Motor neuron (in vitro differentiated cells): ENCODE data around the gene ZNF45. TPM values are rescaled to one million over a fixed set of nuclear protein-coding genes. Genes with fewer than 3 reads are reported as not detected.

Source experiments
- ATAC-seq, 8 experiments: fragments of 200-7000 bp; cut with Tn5 transposase; replicated peaks in 6 of 8; 2 replicates each; pipeline ENCODE4 v1.8.0; 2021; ENCODE audit warnings: mild to moderate bottlenecking in 8 of 8, moderate library complexity in 8 of 8
- H3K27ac ChIP-seq, 2 donors: fragments of 250-450 bp; sonication (Bioruptor Pico); 2 replicates each; pipeline ENCODE4 v1.9.0; 2021; ENCODE audit warnings: antibody characterized with exemption in 2 of 2, mild to moderate bottlenecking in 2 of 2, moderate library complexity in 1 of 2
- H3K4me1 ChIP-seq, 2 donors: fragments of 250-450 bp; sonication (Bioruptor Pico); replicated peaks in 1 of 2; 2 replicates each; pipeline ENCODE4 v1.6.1; 2021; ENCODE audit warnings: antibody characterized with exemption in 2 of 2, mild to moderate bottlenecking in 2 of 2, moderate library complexity in 1 of 2
- H3K4me3 ChIP-seq, 5 donors: fragments of 250-450 bp; sonication (Bioruptor Pico); 2 replicates each; pipeline ENCODE4 v1.9.0; 2021; ENCODE audit warnings: antibody characterized with exemption in 5 of 5, mild to moderate bottlenecking in 5 of 5, moderate library complexity in 4 of 5
- WGBS, 10 experiments: fragments of 450-650 bp; shearing (Covaris generic); methylation state at CpG; one replicate each; pipeline ENCODE4 v1.0.0; 2022; 5-methylcytosine and 5-hydroxymethylcytosine counted together
- in situ Hi-C, 9 experiments: fragments of 400-800 bp; cut with MboI; loops; one replicate each; pipeline ENCODE4 v1.15.0; 2021; ENCODE audit warnings: low sequenced_read_pairs in 9 of 9, low pct_unique_long_range_greater_than_20kb in 2 of 9; ENCODE audit not compliant: unreplicated experiment in 9 of 9
- total RNA-seq, 8 experiments: library from RNA; unstranded; fragments of 300-600 nt; gene quantifications; 2 replicates each; pipeline versions ENCODE4 v1.2.3 to v1.2.4, GENCODE V29; 2022

ZNF45 gene
- total RNA-seq, 8 experiments from 2014 or later = 7.7 to 24.6 (median 13.1) TPM

DNA sequence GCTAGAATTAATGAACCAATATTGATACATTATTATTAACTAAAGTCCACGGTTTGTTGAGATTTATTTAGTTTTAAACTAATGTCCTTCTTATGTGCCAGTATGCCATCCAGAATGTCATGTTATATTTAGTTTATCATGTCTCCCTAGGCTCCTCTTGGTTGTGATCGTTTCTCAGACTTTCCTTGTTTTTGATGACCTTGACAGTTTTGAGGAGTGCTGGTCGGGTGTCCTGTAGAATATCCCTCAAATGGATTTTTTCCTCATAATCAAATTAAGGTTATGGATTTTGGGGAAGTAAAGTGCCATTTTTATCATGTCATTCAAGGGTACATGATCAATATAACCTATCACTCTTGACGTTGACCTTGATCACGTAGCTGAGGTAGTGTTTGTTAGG lies 6.1 kb upstream of the ZNF45 start:
- Histone ChIP-seq H3K27ac (no peak overlapping the region), H3K4me3 (no peak overlapping the region), H3K4me1 (no peaks in the 10 kb centered on the region)
- WGBS, 10 experiments = 3 to 80% (median 47%) methylated on average over 1 to 5 of the region's 5 CpGs
- in situ Hi-C loops = no loop called here
- ATAC-seq = no peak

DNA sequence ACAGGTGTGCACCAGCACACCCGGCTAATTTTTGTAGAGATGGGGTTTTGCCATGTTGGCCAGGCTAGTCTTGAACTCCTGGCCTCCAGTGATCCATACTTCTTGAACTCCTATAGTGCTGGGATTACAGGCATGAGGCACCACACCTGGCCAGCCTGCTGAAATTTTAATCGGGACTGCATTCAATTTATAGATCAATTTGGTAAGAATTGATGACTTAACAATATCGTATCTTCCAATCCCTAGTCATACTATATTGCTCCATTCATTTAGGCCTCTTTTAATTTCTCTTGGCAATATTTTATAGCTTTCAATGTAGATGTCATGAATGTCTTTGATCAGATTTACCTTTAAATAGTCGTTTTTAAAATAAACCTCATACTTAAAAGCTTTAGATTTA lies 5.6 kb upstream of the ZNF45 start:
- in situ Hi-C loops = no loop called here
- ATAC-seq = no peak

DNA sequence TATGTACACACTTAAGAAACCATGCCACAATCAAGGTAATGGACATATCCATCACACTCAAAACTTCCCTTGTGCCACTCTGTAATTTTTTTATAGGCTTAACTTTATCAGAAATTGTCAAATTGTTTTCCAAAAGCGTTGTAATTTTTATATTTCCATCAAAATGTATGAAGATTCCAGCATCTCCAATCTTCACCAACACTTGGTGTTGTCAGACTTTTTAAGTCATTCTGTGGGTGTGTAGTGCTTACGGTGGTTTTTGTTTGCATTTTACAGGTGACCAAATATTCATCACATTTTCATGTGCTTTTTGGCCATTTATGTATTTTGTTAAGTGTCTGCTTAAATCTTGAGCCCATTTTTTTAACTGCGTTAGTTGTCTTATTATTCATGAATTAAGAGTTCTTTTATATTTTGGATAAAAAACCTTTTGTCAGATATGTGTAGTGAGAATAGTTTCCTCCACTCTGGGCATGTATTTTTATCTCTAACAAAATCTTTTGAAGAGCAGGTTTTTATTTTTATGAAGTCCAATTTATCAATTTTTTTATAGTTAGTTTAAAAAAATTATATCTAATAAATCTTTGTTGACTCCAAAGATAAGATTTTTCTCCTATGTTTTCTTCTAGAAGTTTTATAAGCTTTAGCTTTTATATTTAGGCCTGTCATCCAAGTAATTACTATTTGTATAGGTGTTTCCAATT lies 4.6 kb upstream of the ZNF45 start:
- H3K4me3 ChIP-seq = no peak overlapping the region
- H3K27ac ChIP-seq = no peak overlapping the region
- 21 to 62% (median 50%) methylated on average over 2 to 3 of the region's 3 CpGs for whole genome bisulfite sequencing, 10 experiments
- no peak for ATAC-seq
- in situ Hi-C loops = no loop called here
- no peaks in the 10 kb centered on the region for H3K4me1 ChIP-seq

More for the DNA sequence above, 5.6 kb upstream of the ZNF45 start:
- WGBS, 10 experiments = 11 to 84% (median 52%) methylated on average over 1 to 4 of the region's 4 CpGs
- H3K4me3 ChIP-seq = no peak overlapping the region
- H3K27ac ChIP-seq = no peak overlapping the region
- H3K4me1 ChIP-seq = no peaks in the 10 kb centered on the region

DNA sequence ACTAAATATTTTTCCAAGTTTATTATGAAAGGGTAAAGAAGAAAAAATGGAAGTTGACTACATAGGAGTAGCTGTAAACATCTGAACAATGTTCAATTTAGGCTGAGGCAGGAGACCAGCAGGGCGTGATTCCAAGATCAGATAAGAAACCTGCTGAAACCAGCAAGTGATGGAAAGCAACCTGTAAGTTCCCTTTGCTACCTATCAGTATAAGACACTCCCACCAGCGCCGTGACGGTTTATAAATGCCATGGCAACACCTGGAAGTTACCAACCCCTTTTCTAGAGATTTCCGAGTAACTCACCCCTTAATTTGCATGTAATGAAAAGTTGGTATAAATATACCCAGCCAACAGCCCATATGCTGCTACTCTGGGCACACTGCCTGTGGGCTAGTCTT lies 1.1 kb upstream of the ZNF45 start:
- Histone ChIP-seq H3K4me3 (no peak overlapping the region), H3K4me1 (peaks cover 5 to 7% of the 10 kb centered on the region in 2 donors), H3K27ac (no peak overlapping the region)
- in situ Hi-C loops = no loop called here
- WGBS, 10 experiments = 30 to 100% (median 88%) methylated on average over 1 to 5 of the region's 5 CpGs
- ATAC-seq = no peak

DNA sequence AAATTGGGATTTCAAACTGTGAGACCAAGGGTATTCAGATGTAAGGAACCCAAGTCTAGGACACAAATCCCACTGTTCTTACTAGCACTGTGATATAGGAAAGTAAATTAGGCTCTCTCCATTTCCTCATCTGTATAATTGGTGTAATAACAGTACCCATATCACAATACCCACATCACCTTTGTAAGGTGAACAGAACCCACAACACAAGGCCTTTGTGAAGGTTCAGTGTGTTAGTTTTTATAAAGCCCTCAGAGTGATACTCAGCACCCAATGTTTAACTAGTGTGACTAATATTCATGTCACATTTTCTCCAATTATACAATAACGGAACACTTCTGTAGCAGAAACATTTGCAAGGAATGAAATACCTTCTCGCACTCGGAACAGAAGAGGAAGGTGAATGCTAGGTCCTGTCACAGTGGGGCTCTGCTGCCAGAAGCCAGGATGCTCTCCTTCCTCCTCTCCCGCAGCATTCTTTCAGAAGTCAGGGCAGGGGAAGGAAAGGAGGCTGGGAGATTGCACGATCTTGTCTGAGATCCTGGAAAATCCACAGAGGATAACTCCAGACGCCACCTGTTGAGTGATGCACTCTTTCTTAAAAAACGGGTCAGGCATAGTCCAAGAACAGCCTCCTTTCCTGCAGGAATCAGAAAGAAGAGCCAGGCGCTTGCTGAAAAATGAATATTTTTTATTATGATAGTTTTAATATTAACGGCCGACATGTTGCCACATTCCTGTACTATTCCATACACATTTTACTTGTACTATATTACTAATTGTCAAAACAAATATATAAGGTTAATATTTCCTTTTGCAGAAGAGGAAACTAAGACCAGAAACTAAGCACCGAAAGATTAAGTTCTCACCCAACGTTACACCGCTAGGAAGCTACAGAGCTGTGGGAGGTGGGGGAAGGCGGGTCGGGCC lies 762 bp downstream of the ZNF45 start:
- peak overlapping the region; percentile 59 to 79 (median 63) for H3K4me3 ChIP-seq
- in situ Hi-C loops = no loop called here
- peaks cover 5 to 7% of the 10 kb centered on the region in 2 donors for H3K4me1 ChIP-seq
- ATAC-seq = peak in 2 of 8 experiments; percentile 4
- WGBS, 10 experiments = 0 to 80% (median 20%) methylated on average over 1 to 14 of the region's 15 CpGs; no CpG with 5 or more reads in 1 of the 10 experiments
- peak overlapping the region in 1 of 2 donors; percentile 77 for H3K27ac ChIP-seq

DNA sequence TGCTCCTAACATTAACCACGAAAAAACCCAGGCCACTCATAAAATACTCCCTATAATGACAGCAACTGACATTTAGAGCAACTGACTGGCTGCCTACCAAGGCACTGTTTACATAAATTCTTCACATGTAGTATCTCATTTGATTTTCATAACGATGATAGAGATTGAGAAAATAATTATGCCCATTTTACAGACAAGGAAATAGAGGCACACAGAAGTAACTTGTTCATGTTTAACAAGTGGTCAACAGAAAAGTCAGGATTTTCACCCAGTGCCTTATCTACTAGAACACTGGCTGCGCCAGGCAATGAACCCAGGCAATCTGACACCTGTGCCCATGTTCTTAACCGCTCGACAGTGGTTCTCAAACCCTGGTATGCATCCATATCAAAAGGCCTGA lies 6.3 kb downstream of the ZNF45 start:
- no peak overlapping the region for H3K4me3 ChIP-seq
- WGBS, 10 experiments = 79 to 100% (median 98%) methylated on average over 1 to 5 of the region's 5 CpGs; no CpG with 5 or more reads in 2 of the 10 experiments
- ATAC-seq = no peak
- H3K4me1 ChIP-seq = peaks cover 0 to 3% of the 10 kb centered on the region in 2 donors
- in situ Hi-C loops = no loop called here
- no peak overlapping the region for H3K27ac ChIP-seq

DNA sequence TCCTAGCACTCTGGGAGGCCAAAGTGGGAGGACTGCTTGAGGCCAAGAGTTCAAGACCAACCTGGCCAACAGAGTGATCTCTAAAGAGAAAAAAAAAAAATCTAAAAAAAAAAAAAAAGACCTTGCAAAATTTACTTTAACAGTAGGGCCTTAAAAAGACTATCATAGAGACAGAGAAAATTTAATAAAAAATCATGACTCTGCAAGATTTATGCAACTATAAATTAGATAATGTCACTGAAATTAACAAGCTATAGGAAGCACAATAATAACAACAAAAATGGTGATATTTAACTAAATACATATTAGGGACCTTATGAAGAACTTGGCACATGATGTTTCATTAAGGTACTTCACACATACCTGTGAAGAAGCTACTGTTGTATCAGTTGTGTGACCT lies 11.2 kb downstream of the ZNF45 start:
- ATAC-seq = no peak
- in situ Hi-C loops = no loop called here
- Histone ChIP-seq H3K4me3 (no peak overlapping the region), H3K27ac (no peak overlapping the region), H3K4me1 (no peaks in the 10 kb centered on the region)

DNA sequence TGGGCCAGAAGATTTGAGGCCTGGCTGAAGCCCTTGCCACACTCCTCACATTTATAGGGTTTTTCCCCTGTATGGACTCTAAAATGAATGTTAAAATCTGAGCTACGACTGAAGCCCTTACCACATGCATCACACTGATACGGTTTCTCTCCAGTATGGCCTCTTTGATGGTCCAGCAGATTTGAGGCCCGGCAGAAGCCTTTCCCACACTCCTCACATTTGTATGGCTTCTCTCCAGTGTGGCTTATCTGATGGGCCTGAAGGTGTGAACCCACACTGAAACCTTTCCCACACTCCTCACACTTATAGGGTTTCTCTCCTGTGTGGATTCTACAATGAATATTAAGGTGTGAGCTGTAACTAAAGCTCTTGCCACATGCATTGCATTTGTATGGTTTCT lies 21.0 kb downstream of the ZNF45 start:
- H3K27ac ChIP-seq = no peak overlapping the region
- no peak for ATAC-seq
- H3K4me3 ChIP-seq = no peak overlapping the region
- H3K4me1 ChIP-seq = no peaks in the 10 kb centered on the region
- in situ Hi-C loops = no loop called here
- 100% methylated on average over 1 to 3 of the region's 3 CpGs; no CpG with 5 or more reads in 6 of the 10 experiments for WGBS, 10 experiments

DNA sequence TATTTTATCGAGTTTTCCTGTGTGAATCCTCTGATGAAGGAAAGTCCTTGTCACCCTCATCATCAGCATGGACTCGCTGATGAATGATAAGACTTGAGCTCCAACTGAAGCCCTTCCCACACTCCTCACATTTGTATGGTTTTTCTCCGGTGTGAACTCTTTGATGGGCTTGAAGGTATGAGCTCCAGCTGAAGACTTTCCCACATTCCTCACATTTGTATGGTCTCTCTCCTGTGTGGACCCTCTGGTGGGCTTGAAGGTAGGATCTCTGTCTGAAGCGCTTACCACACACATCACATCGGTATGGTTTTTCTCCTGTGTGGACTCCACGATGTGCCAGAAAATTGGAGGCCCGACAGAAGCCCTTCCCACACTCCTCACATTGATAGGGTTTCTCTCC lies 21.7 kb downstream of the ZNF45 start:
- Histone ChIP-seq H3K4me3 (no peak overlapping the region), H3K27ac (no peak overlapping the region), H3K4me1 (no peaks in the 10 kb centered on the region)
- 89 to 100% (median 94%) methylated on average over 2 to 7 of the region's 7 CpGs; no CpG with 5 or more reads in 5 of the 10 experiments for WGBS, 10 experiments
- ATAC-seq = no peak
- in situ Hi-C loops = no loop called here

DNA sequence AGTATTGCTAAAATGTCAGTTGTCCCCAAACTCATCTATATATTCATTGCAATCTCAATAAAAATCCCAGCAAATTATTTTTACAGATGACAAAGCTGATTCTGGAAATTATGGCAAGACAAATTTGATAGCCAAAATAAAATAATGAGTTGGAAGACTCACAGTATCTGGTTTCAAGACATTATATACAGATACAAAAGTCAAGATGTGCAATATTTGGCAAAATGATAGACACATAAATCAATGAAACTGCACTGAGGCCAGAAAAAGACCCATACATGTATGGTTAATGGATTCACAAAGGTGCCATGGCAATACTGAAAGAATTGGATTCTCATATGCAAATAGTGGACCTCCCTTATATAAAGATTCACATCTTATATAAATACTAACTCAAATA lies 24.2 kb downstream of the ZNF45 start:
- Histone ChIP-seq H3K27ac (no peak overlapping the region), H3K4me1 (no peaks in the 10 kb centered on the region), H3K4me3 (no peak overlapping the region)
- no peak for ATAC-seq
- in situ Hi-C loops = no loop called here

DNA sequence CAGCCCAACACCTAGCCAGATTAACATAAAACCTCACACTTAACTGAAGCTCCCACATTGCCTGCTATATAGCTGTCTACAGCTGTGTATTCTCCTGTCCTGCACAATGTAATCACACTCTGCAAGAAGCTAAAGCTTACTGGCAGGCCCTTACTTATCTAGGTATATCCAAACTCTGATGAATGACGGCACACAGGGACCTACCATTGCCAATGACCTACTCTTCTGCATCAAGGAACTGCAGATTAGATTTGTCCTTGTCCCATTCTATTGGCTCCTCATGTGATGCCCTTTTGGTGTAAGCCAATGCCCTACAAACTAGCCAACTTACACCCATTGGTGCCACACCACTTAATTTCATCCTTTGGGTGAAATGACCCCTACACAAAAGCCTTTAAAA lies 26.4 kb downstream of the ZNF45 start:
- Histone ChIP-seq H3K4me1 (no peaks in the 10 kb centered on the region), H3K27ac (no peak overlapping the region), H3K4me3 (no peak overlapping the region)
- 67 to 89% (median 76%) methylated on average over 1 of the region's 1 CpG; no CpG with 5 or more reads in 6 of the 10 experiments for WGBS, 10 experiments
- in situ Hi-C loops = no loop called here
- no peak for ATAC-seq

DNA sequence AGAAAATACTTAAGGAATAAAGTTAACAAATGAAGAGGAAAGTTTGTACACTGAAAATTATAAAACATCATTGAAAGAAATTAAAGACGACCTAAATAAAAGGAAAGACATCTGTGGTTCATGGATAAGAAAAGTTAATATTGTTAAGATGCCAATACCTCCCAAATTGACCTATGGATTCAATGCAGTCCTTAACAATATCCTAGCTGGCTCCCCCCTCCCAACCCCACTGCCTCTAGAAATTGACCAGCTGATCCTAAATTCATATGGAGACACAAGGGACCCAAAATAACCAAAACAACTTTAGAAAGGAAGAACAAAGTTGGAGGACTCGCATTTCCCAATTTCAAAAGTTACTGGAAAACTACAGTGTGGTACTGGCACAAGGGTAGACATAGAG lies 28.3 kb downstream of the ZNF45 start:
- H3K4me3 ChIP-seq = no peak overlapping the region
- ATAC-seq = no peak
- 17 to 100% (median 75%) methylated on average over 1 to 2 of the region's 2 CpGs for WGBS, 10 experiments
- H3K27ac ChIP-seq = no peak overlapping the region
- in situ Hi-C loops = no loop called here
- no peaks in the 10 kb centered on the region for H3K4me1 ChIP-seq

DNA sequence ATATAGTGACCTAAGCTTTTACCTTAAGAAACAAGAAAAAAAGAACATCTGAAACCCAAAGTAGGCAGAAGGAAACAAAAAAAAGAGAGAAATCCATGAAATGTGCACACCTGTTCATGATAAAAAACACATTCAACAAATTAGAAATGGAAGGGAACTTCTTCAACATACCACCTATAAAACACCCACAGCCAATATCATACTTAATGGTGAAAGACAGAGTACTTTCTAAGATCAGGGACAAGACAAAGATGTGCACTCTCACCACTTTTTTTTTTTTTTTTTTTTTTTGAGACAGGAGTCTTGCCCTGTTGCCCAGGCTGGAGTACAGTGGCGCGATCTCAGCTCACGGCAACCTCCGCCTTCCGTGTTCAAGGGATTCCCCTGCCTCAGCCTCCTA lies 29.2 kb downstream of the ZNF45 start:
- Histone ChIP-seq H3K4me1 (no peaks in the 10 kb centered on the region), H3K27ac (no peak overlapping the region), H3K4me3 (no peak overlapping the region)
- no peak for ATAC-seq
- in situ Hi-C loops = no loop called here
- 80 to 100% (median 97%) methylated on average over 1 to 5 of the region's 5 CpGs; no CpG with 5 or more reads in 4 of the 10 experiments for WGBS, 10 experiments
